DMS79 treated with DMSO at 0.1 percent for 48 hours (cell line): ENCODE results near the gene MYO1E.

Source experiments
- DNase-seq: peaks from one replicate; lab custom pipeline; 2025; lab: John Stamatoyannopoulos, UW

MYO1E gene

DNA sequence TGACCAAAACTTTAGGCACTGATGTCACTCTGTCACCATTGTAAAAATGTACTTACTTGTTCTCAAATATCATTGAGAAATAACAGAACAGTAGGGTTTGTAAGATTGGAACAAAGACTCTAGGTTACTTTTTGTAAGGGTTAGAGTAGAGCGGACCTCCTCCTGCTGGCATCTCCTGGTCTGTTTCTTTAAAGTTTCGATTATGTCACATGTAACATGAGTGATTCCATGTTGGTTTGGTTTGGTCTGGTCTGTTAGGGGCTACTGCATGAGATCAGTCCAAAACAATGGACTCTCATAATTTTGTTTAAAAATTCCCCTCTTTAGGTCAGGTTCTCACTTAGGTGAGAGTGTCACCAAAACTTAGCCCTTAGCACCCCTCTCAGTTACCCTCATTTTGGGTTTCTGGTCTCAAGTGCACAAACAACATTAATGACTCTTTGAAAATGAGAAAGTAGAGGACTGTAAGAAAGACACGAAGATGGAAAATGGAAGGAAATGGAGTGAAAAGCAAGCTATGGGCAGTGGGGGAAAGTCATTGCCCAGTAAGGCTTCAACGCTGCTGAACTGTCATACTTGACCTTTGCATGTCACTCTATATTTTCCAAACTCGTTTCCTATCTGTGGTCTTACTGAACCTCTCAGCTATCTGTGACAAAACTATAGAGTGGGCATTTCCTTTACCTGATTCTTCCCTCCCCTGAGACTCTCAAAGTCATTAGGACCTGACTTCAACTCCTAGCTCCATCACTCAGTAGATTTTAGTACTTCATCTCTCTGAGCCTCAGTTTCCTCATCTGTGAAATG, 113.3 kb downstream of the MYO1E start:
- no peak for DNase-seq

DNA sequence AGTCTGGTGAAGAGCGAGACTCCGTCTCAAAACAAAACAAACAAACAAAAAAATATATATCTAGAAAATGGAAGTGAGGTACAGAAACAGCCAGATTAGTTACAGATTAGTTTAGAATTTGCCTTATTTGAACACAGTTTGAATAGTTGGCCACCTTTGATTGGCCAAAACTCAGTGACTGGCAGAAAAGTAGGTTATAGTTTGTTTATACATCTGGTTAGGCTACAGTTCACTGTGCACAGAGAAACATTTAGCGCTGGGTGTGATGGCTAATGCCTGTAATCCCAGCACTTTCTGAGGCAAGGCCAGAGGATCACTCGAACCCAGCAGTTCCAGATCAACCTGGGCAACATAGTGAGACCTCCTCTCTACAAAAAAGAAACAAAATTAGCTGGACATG, 114.4 kb downstream of the MYO1E start:
- DNase-seq, result no peak

DNA sequence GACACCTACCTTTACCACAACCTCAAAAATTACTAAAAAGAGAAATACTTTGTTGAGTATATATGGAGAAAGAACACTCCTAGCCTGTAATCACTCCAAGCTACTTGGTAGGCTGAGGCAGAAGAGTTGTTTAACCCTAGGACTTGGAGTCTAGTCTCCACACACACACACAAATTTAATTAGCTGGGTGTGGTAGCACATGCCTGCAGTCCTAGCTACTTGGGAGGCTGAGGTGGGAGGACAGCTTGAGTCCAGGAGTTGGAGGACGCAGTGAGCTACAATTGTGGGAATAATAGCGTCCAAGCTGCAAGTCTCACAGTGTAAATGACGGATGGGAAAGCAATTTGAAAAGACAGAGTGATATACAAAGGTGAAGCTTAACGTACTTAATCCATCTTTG, 115.5 kb downstream of the MYO1E start:
- DNase-seq, result no peak

DNA sequence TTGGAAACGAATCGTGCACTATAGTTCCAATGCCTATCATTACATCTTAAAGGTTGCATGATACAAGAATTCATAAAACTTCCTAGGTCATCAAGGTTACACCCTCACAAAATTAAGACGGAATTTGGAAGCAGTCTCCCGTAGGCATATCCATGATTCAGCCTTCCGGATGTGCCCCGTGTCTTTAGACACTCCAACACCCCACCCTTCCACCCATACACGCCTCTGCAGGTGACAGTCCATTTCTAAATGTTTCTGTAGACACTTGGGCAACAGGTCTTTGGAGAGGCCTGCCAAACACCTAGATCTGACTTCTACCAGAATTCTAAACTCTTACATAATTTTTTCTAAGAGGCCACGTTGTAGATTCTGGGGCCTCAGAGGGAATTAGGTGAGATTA, 116.2 kb downstream of the MYO1E start:
- no peak for DNase-seq

DNA sequence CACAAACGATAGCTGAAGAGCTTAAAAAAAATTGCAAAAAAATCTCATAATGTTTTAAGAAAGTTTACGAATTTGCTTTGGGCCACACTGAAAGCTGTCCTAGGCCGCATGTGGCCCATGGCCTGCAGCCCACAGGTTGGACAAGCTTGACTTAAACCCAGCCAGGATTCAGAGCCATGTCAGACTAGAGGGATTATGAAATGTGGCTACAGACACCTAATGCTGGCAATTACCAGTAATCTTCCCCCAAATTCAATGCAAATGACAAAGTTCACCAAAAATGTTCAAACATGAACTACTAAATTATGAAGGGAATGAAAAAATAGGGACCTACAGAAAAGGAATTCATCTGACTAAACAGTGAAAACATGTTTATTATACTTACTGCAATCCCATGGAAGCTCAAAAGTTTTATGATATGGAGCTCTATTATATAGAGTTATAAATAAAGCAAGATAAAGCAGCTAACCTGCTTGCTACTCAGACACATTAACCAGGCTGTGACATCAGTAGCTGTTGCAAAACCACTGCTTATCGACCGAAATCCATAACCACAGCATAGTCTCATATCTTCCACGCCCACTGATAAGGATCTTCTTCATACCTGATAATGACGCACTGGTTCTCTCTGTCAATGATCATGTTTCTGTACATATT, 116.9 kb downstream of the MYO1E start:
- DNase-seq, result no peak

DNA sequence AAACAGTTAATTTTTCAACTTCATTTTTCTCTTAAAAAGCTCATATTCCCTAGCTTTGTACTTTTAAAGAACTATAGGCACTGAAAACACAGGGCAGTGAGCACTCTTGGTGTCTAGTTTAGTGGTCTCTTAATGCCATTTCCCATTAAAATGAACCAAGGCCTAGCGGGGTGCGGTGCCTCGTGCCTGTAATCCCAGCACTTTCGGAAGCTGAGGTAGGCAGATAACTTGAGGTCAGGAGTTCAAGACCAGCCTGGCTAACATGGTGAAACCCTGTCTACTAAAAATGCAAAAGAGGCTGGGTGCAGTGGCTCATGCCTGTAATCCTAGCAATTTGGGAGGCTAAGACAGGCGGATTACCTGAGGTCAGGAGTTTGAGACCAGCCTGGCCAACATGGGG, 120.5 kb downstream of the MYO1E start:
- DNase-seq, result no peak

DNA sequence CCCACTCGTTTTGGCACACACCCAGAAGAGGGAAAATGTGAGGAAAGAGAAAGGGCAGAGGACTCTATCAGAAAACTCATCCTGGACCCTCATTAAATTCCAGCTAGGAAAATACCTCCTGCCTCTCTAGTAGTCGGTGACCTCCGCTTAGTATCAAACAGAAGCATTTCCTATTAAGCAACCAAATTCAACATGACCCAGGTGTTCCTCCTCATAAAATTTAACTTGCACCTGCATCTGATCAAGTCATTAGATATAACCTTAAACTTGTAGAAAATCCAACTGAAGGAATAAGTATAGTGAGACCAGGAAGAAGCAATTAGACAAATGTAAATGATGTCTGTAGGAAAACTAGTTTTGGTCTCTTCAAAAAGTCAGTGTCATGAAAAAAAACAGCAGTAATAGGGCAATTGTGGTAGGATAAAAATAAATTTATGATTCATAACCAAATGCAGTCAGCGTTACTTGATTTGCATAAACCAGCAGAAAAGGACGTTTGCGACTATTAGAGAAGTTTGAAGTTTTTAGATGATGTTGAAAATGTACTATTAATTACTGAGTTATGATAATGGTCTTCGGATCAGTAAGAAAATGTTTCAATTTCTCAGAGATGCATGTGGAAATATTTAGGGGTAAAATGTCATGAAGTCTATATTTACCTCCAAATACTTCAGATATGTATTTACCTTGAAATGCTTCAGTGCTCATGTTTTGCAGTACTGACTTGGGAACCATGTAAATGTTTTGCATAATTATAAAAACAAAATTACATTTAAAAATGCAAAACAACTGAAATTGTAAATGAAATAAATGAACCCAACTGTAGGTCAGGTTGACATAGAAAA, 121.4 kb downstream of the MYO1E start:
- DNase-seq, result peak; percentile 37

DNA sequence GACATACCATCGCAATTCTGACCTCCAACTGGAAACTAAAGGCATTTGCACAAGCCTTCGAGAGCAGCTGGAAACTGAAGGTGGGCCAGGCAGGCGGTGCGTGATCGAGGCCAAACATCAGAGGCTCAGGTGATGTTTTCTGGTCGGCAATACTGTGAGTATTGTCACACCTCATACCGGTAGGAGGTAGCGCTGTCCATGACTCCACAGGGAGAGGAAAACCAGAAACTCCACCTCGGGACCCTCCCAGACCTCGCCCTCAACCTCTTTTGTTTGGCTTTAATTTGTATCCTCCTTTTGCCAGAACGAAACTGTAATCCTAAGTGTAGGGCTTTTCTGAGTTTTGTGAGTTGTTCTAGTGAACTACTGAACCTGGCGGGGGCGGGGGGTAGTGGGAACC, 122.4 kb downstream of the MYO1E start:
- no peak for DNase-seq

DNA sequence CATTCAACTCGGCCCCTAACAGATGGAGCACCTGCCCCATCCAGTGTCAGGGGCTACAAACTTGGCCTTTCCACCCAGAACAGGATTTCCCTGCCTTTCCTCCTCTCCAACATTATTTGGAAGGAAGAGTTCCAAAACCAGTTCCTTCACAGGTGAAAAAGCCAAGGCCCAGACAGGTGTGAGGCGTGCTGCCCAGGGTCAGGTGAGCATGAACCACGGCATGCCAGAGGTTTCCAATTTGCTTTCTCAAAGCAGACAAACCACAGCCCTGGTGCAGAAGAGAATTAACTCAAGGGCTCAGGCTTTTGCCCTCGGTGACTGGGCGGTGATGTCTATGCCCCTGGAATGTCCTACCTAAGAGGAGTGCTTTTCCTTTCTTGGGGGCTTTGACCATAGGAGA, 122.9 kb downstream of the MYO1E start:
- no peak for DNase-seq

DNA sequence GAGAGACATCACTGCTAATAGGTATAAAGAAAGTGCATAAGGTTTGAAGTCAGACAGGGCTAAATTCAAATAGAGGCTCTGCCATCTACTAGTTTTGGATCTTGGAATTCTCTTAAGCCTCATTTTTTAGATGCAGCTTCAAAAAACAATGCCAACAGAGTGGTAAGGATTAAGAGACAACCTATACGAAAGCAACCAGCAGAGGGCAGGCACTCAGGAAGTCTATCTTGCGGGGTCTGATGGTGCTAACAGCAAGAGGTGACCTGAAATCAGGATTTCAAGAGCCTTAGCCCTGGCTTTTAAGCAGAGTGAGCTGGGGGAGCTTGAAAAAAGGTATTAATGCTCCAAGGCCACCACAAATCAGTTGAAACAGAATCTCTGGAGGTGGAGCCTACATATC, 125.3 kb downstream of the MYO1E start:
- DNase-seq, result peak; percentile 3

DNA sequence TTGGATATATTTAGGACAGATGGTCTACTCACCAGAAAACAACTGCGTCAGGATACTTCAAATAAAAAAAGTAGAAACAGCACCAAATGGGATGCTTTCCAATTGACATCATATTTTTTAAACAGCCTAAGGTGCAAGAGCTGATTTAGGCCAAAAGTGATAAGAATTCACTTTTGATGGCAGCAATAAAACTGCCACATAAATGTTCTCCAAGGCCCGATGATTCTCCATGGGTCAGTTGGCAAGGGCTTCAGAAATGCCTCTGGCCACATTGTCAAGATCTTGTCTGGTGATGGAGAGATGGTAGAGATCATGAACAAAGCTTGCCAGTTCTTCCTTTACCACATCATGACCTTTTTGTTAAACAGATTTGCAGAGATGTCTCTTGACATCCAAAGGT, 127.1 kb downstream of the MYO1E start:
- DNase-seq, result no peak

DNA sequence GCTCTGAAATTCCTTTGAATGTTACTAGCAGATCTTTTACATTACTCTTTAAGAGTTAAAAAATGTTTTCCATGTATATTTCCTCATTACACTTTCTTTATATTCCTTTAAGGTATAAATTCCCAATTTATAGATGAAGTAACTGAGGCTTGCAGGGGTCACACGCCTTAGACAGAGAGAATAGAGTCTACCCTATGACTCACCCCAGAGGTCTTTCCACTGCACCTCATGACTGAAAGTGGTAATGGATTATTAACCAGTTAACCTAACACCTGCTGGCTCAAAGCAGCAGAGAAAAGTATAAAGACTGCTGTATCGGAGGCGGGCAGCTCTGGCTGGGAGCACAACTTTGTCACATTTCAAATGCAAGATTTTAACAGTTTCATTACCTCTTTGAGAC, 128.3 kb downstream of the MYO1E start:
- no peak for DNase-seq

DNA sequence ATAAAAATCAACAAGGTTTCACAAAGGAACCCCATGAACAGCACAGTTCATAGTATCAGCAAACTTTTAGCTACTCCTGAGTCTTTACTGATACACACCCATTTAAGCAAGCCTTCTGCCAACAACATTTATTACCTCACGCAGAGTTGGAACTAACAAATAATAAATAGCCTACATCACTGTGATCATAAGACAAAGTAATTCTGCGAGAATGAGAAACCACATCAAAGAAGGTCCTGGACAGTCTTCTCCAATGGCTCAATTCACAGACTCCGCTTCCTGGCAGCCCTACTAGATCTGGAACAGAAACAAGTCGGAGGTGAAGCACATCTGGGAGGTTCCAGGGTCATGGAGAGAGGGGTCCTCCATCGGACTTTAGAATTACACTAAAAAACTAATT, 129.0 kb downstream of the MYO1E start:
- no peak for DNase-seq

DNA sequence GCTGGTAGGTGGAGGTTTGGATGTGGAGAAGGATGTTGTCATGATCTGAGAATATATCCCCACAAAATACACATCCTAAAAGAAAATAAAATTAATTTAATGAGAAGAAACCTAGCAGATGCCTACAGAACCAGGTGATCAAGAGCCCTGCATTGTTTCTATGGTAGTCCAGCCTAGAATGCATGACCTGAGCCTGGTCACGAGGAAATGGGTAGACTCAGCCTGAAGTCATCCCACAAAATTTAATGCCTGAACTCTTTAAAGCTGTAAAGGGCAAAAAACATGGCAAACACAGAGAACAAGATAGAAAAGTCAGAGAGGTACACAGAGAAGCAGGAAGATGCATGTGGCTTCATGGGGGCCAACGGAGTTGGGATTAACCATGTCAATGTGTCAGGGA, 130.0 kb downstream of the MYO1E start:
- no peak for DNase-seq

DNA sequence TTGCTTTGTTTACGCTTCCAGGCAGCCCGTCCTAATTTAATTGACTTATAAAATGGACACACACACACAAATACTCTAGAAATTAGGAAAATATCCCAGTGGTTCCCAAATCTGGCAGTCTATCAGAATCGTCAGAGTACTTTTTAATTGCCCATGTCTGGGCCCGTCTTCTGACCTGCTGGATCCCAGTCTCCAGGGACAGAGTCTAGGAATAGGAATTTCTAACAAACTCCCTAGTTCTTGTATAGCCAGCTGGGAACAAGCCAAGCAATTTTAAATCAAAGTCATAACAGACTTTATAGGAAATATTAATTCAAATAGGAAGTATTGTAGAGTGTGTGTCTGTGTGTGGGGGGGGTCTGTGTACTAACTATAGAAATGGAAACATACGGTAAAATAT, 132.6 kb downstream of the MYO1E start:
- no peak for DNase-seq

DNA sequence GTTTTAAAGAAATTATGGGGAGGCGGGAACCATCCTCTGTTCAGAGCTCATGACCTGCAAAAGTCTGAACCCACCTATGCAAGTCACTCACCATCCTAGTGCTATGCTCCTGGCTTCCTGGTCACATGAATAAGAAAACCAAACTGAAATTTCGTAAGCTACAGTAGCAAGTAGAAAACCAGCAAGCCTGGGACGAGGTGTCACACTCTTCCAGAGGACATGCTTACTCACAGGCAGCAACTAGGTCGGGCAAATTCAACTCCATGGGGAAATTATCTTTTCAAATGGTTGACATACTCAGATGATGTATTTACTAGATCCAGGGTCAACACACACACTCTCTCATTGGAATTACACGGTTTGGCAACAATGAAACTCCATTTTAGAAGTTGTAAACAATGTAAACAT, 134.7 kb downstream of the MYO1E start:
- DNase-seq, result no peak

DNA sequence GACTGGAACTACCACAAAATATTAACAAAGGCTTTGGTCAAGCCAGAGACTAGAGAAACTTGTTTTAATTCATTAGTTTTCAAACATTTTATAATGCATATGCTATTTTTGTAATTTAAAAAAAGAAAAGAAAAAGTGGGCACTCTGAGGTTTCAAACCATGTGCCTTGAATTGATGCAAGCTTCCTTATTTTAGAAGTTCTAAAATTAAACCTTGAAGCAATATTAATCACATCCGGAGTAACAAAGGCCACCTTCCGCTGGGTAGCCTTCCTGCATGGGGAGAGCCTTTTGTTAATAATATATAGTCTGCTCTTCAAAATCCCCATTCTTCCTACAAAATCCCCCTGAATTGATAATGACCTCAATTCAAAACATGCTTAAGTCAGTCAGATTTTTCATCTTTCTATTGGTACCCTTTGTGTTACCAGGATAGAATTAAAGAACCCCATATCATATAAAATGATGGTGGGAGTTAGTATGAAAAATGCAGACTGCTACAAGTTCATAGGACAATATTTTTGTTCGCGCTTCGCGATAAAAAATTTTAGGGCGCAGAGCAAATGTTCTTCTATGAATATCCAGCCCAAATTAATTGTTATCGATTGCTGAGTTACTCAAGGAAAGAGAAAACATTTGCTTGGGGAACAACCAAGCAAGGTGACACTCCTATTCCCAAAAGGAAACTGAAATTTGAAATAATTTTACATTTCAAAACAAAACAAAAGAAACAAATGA, 135.4 kb downstream of the MYO1E start:
- DNase-seq, result no peak

DNA sequence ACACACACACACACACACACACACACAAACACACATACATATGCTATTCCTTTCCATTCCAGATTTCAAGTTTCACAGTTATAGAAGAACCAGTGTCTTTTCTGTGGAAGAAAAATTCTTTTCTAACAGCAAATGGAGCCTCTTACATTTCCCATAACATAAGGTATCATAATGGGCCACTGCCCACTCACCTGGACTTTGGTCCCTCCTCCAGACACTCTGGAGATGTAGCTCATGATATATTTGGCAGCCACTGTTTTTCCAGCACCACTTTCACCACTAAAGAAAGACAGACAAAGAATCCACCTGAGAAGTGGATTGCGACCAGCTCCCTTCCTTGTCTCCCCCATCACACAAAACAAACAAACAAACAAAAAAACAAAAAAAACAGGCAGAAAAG, 136.3 kb downstream of the MYO1E start:
- DNase-seq, result no peak

DNA sequence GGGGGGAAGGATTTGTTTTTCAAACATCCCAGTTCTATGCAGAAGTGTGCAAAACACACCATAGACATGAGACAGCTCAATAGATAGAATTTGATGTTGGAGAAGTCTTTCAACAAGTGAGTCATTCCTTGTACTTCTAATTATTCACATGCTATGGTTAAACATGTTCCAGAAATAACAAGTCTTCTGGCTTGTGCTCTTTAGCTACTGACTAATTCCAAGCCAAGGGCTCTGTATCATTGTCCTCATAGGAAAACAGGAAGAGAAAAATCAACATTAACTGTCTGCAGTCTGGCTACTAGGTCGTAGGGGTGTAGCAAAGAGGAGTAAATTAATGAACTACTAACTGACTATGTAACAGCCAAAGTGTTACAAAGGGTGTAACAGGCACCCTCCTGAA, 140.2 kb downstream of the MYO1E start:
- no peak for DNase-seq

DNA sequence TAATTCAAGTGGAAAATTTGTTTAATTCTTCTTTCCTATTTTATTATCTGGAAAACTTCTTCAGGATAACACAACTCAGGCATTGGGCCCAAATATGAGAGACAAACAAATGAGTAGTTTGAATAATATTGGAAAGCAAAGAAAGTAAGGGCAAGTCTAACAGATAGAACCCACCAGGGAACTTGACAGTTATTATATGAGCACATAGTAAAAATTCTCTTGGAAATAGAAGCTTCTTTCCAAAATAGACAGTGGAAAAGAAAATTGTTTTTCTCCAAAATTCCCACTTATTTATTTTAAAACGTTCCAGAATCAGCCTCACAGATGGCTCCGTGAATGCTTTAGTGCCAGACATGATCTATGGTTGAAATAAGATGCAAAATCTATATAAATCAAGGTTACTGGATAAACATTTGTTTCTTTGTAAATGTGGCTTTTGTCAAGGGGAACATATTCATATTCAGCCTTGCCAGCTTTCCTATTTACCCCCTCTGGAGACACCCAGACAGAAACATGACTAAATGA, 142.1 kb downstream of the MYO1E start:
- no peak for DNase-seq

DNA sequence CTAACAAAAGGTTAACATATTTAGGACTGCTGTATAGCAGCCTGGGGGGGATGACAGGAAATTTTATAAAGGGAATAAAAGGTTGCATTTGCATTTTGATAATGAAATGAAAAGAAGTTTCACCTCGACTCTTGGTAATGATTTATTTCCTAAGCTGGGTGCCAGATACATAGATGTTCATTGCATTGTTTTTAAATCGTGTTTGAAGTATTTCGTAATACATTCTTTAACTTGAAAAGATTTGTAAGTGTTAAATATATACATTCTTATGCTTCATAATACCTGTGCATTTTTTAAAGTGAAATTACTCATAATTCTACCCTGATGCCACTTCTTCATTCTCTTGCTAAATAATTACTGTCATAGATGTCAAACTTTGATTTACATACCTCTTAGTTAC, 143.2 kb downstream of the MYO1E start:
- no peak for DNase-seq

DNA sequence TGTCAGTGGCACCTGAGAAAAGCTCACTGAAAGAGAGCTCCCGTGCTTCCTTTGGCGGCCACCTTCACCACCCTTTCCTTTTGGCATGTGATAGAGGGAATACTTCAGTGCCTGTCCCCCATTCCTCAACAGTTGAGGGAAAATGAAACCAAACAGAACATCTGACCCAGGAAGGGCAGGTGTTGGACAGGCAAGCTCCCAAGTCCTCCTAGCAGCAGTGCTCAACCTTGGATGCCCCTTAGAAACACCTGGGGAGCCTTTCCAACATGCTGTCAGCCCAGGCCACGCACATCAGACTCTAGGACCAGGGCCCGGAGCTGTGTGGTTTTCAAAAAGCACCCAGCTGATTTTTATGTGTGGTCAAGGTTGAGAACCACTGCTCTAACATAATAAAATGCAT, 143.7 kb downstream of the MYO1E start:
- no peak for DNase-seq
